Ecto neural progenitor cell (in vitro differentiated cells): ENCODE results near the gene ZNF407.

Experiments used
- DNase-seq: peaks from one replicate; pipeline ENCODE4 v3.0.0-alpha.2; 2018; ENCODE audit warnings: low spot score

The ZNF407 gene

DNA sequence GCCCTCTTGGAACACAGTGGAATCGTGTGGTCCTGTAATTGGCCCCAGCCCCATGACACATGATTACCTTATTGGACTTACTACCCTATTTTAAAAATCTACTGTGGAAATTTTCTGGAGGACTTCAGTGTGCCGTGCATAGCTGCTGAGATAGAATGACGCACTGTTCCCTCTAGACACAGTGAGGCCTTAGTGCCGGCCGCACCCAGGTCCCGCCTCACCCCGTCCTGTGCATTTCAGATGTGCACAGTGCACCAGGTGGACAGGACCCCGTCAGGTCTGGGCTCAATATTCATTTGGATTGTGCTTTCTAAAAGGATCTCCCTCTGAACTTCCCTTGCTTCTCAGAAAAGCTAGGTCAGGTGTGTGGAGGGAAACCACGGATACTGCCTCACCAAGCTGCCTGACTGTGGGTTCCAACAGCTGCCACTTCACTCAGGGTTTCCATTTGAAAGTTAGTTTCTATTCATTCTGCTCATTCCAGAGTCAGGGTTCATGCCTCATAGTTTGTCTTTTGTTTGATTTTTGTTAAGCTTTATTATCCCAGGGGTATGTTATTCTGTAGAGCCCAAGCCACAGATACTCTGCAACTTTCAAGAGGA is 455.5 kb downstream of the ZNF407 start:
- DNase-seq = no peak

DNA sequence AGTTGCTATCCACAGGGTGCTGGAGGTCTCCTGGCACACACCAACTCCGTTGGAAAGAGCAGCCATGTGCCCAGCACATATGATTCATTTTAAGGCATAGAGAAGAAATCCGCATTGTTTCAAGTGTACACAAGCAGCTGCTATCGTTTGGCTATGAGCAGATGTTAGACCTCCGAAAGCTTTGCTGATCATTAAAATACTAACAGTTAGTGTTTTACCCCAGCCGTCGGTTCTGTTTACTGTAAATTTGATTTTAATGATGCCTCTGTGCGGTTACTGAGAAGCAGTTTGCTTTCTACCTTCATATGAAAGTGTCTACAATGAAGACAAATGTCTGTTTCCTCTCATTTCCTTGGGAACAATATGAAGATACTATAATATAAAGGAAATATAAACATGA is 456.4 kb downstream of the ZNF407 start:
- no peak for DNase-seq

DNA sequence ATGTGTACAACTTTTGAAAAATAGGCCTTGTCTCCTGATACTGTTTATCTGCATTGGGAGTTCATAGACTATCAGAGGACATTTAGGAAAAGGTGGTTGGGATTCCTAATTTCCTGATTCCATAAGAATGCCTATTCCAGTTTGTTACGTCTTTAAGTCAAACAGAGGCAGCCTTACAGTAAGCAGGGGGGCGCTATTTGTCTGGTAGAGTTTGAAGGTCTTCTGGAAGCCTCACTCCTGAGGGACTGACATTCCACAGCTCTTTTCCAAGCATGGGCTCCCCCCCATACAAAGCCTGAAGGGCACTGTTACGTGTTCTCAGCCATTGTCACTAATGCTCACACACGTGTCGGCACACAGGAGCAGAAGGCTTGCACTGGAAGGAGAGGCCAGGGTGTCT is 456.9 kb downstream of the ZNF407 start:
- DNase-seq = no peak

DNA sequence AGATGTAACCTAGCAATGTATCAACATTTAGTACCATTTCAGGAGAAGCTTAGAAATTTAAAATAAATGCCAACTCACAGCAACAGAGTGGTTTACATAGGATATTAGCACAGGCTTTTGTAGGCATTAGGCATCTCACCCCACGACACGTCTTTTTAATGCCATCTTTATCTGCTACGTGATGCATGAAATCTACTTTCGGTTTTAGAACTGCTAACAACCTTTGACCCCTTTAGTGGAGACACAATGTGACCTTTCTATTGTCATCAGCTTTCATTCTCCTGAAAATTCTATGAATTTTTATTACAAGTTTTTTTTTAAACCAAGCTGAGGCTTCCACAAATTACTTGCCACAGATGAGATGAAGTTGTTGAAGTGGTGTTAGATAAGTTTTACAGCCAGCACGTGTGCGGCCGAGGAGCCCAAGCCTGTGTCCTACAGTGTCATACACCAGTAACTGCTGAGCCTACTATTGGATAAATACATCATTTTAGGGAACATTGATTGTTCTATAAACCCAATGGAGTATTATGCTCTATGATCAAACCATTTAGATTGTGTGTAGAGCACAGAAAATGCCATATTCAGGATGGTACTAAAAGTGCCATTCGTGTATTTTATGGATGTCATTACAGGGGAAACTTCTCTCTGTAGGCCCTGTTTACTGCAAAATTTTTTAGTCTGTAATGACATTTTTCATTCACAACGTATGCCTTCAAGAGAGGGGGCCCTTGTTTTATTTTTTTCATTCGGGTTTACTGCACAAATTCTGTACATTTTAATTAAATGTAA is 459.7 kb downstream of the ZNF407 start:
- no peak for DNase-seq

DNA sequence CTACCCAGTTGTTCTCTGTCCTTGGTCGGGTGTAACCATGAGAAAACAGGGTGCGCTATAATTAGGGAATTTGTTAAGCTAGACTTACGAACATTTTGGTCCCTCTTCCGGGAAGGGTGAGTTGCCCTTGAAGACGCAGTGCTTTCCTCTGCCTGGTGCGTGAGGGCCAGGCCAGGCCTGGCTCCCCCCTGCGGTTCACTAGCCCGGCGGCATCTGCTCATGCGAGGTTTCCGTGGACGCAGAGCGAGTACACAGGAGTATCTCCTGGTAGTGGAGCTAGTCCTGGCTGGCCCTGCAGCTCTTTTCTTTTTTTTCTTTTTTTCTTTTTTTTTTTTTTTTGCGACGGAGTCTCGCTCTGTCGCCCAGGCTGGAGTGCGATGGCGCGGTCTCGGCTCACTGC is 462.5 kb downstream of the ZNF407 start:
- no peak for DNase-seq

DNA sequence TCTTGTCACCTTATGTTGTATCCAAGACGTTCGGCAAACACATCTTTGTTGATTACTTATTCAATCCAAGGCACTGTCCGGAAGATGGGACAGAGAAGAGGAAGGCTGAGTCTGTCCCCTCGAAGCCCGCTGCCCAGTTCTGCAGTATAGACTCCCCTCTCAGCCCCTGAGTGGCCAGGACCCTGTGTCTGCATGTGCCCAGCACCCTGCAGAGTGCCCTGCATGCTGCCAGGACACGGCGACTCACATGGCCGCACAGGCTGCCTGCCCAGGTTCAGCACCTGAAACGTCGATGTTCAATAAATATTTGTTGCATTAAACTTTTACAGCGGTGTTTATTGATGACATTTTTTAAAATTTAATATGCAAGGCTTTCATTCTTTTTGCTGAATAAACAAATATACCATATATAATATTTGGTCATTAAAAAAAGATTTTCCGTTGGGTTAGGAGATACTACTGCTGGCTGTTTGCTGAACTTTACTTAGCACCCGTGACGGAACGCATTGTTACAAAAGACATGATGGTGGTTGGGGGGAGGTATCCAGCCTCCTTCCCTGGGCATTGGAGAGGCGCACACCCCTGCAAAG is 464.7 kb downstream of the ZNF407 start:
- no peak for DNase-seq

DNA sequence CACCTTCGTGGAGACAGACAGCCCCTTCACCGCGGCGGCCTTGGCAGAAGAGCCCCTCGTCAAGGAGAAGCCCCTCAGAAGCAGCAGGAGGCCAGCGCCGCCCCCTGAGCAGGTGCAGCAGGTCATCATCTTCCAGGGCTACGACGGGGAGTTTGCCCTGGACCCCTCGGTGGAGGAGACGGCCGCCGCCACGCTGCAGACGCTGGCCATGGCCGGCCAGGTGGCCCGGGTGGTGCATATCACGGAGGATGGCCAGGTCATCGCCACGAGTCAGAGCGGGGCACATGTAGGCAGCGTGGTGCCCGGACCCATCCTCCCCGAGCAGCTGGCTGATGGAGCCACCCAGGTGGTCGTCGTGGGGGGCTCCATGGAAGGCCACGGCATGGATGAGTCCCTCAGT is 465.5 kb downstream of the ZNF407 start:
- DNase-seq = no peak

DNA sequence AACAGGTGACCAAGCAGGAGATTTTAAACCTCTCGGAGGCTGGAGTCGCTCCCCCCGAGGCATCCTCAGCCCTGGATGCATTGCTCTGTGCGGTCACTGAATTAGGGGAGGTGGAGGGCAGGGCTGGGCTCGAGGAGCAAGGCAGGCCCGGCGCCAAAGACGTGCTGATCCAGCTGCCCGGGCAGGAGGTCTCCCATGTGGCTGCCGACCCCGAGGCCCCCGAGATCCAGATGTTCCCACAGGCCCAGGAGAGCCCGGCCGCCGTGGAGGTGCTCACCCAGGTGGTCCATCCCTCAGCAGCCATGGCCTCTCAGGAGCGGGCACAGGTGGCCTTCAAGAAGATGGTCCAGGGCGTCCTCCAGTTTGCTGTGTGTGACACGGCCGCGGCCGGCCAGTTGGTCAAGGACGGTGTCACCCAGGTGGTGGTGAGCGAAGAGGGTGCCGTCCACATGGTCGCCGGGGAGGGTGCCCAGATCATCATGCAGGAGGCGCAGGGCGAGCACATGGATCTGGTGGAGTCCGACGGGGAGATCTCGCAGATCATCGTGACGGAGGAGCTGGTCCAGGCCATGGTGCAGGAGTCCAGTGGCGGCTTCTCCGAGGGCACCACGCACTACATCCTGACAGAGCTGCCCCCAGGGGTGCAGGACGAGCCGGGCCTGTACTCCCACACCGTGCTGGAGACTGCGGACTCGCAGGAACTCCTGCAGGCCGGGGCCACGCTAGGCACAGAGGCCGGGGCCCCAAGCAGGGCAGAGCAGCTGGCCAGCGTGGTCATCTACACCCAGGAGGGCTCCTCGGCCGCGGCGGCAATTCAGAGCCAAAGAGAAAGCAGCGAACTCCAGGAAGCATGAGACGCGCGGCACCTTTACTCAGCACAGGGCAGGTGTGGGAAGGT is 466.2 kb downstream of the ZNF407 start:
- no peak for DNase-seq

DNA sequence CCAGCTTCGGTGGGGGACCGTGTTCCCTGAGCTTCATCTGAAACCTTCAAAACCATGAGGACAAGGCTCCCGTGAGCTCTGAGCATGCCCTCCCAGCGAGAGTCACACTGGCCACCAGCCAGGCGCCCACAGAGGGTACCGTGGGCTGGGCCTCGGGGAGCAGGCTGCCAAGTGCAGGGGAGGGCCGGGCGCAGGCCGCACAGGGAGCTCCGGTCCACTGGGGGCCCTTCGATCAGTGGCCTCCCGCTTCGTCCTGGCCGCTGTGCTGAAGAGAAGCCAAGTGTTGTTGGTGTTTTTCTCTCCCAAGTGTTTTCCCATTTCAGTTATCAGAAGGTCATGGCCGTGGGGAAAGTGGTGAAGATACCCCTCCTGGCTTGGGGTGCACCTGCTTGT is 466.8 kb downstream of the ZNF407 start:
- no peak for DNase-seq

- DNase-seq = no peak
These were observed 467.8 kb downstream of the ZNF407 start for GRCh38 chr18:75065251-75066000.

- DNase-seq = no peak
These were observed 468.6 kb downstream of the ZNF407 start for GRCh38 chr18:75066021-75066880.

DNA sequence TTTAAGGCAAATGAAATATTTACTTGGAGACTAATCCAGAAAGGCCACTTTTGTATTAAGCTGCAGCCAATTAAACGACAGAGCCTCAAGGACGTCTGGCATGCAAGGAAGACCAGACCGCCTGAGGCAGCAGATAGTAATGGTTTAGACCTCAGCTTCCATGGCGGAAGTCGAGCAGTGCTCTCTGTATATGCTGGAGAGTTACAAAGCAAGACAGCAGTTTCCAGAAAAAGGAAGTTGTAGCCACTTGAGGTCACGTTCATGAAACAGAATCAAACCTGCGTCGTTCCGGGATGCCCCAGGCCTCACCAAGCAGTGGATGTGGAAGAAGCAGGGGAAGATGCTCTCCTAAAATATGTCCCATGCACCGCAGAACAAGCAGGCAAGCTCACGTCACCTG is 469.3 kb downstream of the ZNF407 start:
- no peak for DNase-seq

GRCh38 chr18:75067996-75068645 is 470.5 kb downstream of the ZNF407 start:
- DNase-seq = no peak

DNA sequence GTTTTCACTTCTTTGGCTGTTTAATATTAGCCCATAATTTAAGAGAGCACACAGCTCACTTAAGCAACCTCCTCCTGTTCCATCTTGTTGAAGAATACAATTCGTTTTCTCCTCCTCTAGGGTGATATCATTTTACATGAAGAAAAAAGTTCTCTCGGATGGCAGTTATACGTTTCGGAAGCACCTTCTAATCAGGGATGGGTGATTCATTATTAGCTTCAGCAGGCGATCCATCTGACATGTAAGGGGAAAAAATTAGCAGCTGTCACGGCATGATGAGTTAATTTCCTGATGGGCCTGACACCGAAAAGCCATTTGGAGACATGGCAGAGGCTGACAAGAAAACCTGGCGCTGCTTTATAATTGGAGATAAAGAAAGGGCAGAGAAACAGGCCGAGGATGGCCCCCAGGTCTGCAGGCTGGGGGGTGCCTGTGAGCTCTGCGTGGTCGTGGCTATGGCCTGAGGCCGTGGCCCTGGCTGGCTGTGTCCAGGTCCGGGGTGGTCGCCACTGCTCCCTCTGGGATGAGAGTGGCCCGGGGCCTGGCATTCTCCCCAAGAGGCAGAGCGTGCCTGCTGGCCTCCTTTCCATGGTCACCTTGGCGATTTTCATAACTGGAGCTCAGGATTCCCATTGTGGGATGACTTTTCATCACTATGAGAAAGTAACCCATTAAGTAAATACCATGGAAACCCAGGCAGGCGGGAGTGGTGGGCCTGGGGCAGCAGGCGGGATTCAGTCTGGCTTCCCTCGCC is 471.2 kb downstream of the ZNF407 start:
- DNase-seq = no peak

- DNase-seq = no peak
These were observed 472.6 kb downstream of the ZNF407 start for GRCh38 chr18:75070235-75070624.

DNA sequence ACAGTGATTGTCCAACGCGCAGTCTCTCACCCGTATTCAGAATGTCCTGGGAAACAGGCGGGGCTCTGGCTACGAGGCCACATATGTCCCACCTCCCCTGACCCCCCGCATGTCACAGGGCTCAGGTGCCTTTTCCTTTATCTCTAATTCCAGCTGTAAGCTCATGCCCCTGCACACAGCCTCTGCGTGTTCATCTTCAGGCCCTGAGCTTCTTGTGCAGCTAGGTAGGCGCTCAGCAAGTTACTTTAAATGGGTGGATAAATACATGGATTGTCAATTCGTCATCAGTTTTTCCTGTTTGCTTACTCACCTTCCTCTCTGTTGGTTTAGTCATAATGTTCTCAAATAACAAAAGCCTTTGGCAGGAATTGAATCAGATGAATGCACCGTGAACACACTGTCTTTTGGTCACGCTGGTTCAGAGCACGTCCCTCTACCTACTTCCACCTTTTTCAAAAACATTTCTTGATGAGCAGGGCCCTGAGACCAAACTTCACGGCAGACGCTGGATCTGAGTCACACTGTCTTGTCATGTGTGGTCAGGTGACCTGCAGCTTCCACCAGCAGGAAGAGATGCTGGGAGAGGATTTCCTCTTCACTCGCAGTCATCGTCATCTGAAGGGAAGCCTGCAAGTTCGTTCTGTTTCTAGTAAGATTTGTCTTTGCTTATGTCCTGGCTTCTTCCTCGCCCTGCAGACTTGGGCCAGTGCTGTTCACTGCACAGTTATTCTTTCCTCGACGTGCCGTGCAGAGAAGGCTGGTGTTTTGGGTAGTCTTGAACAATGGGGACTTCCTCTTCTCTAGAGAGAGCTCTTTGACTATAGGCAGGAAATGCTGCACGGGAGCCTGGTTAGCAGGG is 473.2 kb downstream of the ZNF407 start:
- DNase-seq = no peak

GRCh38 chr18:75071484-75071785 is 473.8 kb downstream of the ZNF407 start:
- no peak for DNase-seq

DNA sequence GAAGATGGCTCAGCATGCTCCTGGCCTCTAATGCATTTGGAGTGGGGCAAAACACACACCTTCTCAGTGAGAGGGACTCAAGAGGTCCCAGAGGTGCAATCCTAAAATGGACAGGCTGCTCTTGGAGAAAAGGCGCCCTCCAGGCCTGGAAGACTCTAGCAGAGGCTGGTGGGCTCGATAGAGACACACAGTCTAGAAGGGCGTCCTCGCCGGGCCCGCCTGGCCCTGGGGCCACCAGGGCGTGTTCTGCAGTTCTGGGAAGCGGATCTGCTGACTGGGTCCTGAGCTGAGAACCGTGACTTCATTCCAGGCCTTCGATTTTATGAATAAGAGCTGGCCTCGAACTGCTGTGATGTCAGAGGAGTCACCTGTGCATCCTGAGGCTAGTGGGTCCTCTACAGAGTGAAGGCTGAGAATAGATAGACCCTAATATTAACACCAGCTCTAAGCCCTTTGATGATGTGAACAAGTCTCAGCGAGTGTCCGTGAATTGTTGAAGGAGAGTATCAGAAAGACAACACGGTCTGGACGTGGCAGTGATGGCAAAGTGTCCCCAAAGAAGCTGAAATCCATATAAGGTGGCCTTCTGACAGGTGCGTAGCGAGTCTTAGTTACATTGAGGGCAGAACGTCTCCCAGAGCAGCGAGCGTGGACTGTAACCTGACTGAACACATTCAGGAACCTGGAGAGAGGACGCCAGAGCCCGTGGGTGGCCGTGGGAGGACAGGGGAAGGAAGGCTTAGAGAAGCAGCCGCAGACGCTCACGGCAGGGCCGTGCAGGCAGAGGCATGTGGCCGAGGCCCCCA is 474.4 kb downstream of the ZNF407 start:
- DNase-seq = no peak
